Transverse colon (tissue), 4 donors: ENCODE data around the gene BLCAP. TPM values are rescaled to one million over a fixed set of nuclear protein-coding genes. Genes with fewer than 3 reads are reported as not detected.
"Not testable (repeated sequence)": the region's sequence is repeated elsewhere in the genome, so short reads cannot be mapped to it uniquely, and the experiment has no call there.

Experiments
- DNase-seq: peaks from one replicate; pipeline ENCODE4 v3.0.0-alpha.2; 2019
- H3K27ac ChIP-seq, 4 donors: fragments of 200-600 bp; sonication (generic); 2 replicates each; pipeline ENCODE4 v1.5.1; 2016 to 2018; ENCODE audit warnings: inconsistent platforms in 4 of 4
- H3K27me3 ChIP-seq: fragments of 200-600 bp; sonication (generic); 2 replicates; pipeline ENCODE4 v1.5.1; 2017; ENCODE audit warnings: inconsistent platforms
- H3K36me3 ChIP-seq, 4 donors: fragments of 200-600 bp; sonication (generic); 2 replicates each; pipeline ENCODE4 v1.5.1; 2017 to 2019; ENCODE audit warnings: inconsistent platforms in 4 of 4
- H3K4me1 ChIP-seq, 4 donors: fragments of 200-600 bp; sonication (generic); 2 replicates each; pipeline ENCODE4 v1.5.1; 2017 to 2020; ENCODE audit warnings: inconsistent platforms in 4 of 4
- H3K4me3 ChIP-seq, 4 donors: fragments of 200-600 bp; sonication (generic); 1 replicate in 1 of 4; 2 replicates in 3 of 4; pipeline versions ENCODE4 v1.5.1 to v1.6.1; 2017 to 2019; ENCODE audit warnings: inconsistent platforms in 4 of 4
- H3K9me3 ChIP-seq, 2 donors: fragments of 200-600 bp; sonication (generic); 2 replicates each; pipeline ENCODE4 v1.5.1; 2017 to 2019; ENCODE audit warnings: inconsistent platforms in 2 of 2
- CTCF ChIP-seq, 5 experiments: fragments of 200-600 bp in 3 of 5; fragments of 450-650 bp in 2 of 5; sonication (generic) in 3 of 5; IDR thresholded peaks; 1 replicate in 2 of 5; 2 replicates in 3 of 5; pipeline ENCODE4 v1.5.1; 2016 to 2017; ENCODE audit warnings: antibody characterized with exemption in 5 of 5, inconsistent platforms in 3 of 5, mild to moderate bottlenecking in 2 of 5, moderate library complexity in 1 of 5
- EP300 ChIP-seq: sonication (generic); formaldehyde crosslinking; IDR thresholded peaks from one replicate; pipeline ENCODE4 v1.6.1; 2017; ENCODE audit warnings: antibody characterized with exemption, low read depth
- POLR2A ChIP-seq: fragments of 450-650 bp; IDR thresholded peaks from one replicate; pipeline ENCODE4 v1.6.1; 2016; ENCODE audit warnings: antibody characterized with exemption, mild to moderate bottlenecking, moderate library complexity
- POLR2AphosphoS5 ChIP-seq, 3 donors: sonication (generic); formaldehyde crosslinking; IDR thresholded peaks; one replicate each; pipeline ENCODE4 v1.6.1; 2016; ENCODE audit warnings: antibody characterized with exemption in 3 of 3
- WGBS, 2 donors: methylation state at CpG; one replicate each; pipeline ENCODE4 v1.1.5; 2018; ENCODE audit warnings: low coverage in 1 of 2; 5-methylcytosine and 5-hydroxymethylcytosine counted together
- in situ Hi-C, 4 donors: fragments of 200-750 bp; cut with MboI; loops; one replicate each; pipeline versions ENCODE4 v1.15.0 to v1.15.1; 2017; ENCODE audit warnings: low sequenced_read_pairs in 3 of 4, low pct_ligation_motif_present in 1 of 4, low pct_unique_long_range_greater_than_20kb in 1 of 4
- intact Hi-C: fragments of 100-400 bp; cut with DNase I; formaldehyde crosslinking; loops from one replicate; pipeline ENCODE4 v1.15.1; 2023; ENCODE audit warnings: low total_unique reads
- total RNA-seq, 4 donors: library from RNA; depleted of rRNA; stranded (reverse); fragments of >200 nt; gene quantifications; one replicate each; pipeline ENCODE4 v1.1.0, GENCODE V29; 2016

BLCAP gene
- total RNA-seq, 4 donors from 2014 or later: 80.8 to 283 (median 117) TPM

GRCh38 chr20:37542281-37542680 is 14.6 kb upstream of the BLCAP start:
- H3K27ac ChIP-seq: peak overlapping the region in 1 of 4 donors; percentile 46
- WGBS, 2 donors: 42 to 48% methylated on average over 3 to 6 of the region's 6 CpGs
- H3K9me3 ChIP-seq: no peaks in the 10 kb centered on the region
- in situ Hi-C loops: loop anchor here in 1 of 4 donors (25.0 kb wide), 1 partner anchor 155 kb away; no protein-coding TSS in a partner anchor
- no peak overlapping the region for H3K4me3 ChIP-seq
- H3K27me3 ChIP-seq: no peaks in the 10 kb centered on the region
- no peak for DNase-seq
- H3K36me3 ChIP-seq: no peaks in the 10 kb centered on the region
- H3K4me1 ChIP-seq: peaks cover 0 to 36% (median 10%) of the 10 kb centered on the region in 4 donors
- intact Hi-C loops: no loop called here
- TF ChIP-seq EP300 (no peak), POLR2AphosphoS5 (IDR thresholded peaks at IDR 0.05) (no peak), CTCF (IDR thresholded peaks at IDR 0.05) (no peak), POLR2A (no peak)

GRCh38 chr20:37541326-37541725 is 13.7 kb upstream of the BLCAP start:
- peaks cover 0 to 39% (median 12%) of the 10 kb centered on the region in 4 donors for H3K4me1 ChIP-seq
- no peaks in the 10 kb centered on the region for H3K36me3 ChIP-seq
- H3K27me3 ChIP-seq: no peaks in the 10 kb centered on the region
- TF ChIP-seq POLR2AphosphoS5 (IDR thresholded peaks at IDR 0.05) (no peak), POLR2A (no peak), EP300 (no peak), CTCF (IDR thresholded peaks at IDR 0.05) (no peak)
- DNase-seq: no peak
- peak overlapping the region in 1 of 4 donors; percentile 46 for H3K27ac ChIP-seq
- in situ Hi-C loops: loop anchor here in 1 of 4 donors (25.0 kb wide), 1 partner anchor 154 kb away; no protein-coding TSS in a partner anchor
- intact Hi-C loops: no loop called here
- H3K4me3 ChIP-seq: no peak overlapping the region
- H3K9me3 ChIP-seq: no peaks in the 10 kb centered on the region
- 94% methylated on average over 5 of the region's 5 CpGs; no CpG with 5 or more reads in 1 of the 2 donors for WGBS, 2 donors

DNA sequence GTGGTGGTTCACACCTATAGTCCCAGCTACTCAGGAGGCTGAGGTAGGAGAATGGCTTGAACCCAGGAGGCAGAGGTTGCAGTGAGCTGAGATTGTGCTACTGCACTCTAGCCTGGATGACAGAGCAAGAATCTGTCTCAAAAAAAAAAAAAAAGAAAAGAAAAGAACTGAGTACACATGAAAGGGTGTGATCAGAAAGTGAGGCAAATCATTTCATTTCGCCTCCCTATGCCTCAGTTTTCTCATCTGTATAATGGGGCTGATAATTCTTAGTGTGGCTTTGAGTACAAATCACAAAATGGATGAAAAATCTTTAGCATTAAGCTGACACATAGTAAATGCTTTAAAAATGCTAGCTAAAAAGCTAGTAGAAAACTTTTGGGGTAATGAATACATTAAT is 13.2 kb upstream of the BLCAP start:
- Histone ChIP-seq H3K4me1 (peaks cover 0 to 44% (median 14%) of the 10 kb centered on the region in 4 donors), H3K27ac (peak overlapping the region in 1 of 4 donors; percentile 19)
- in situ Hi-C loops: loop anchor here in 1 of 4 donors (25.0 kb wide), 1 partner anchor 154 kb away; no protein-coding TSS in a partner anchor
- H3K9me3 ChIP-seq, intact Hi-C loops, H3K36me3 ChIP-seq, H3K4me3 ChIP-seq, H3K27me3 ChIP-seq, DNase-seq: not testable (repeated sequence)
- WGBS, 2 donors: 86 to 100% methylated on average over 1 of the region's 1 CpG

DNA sequence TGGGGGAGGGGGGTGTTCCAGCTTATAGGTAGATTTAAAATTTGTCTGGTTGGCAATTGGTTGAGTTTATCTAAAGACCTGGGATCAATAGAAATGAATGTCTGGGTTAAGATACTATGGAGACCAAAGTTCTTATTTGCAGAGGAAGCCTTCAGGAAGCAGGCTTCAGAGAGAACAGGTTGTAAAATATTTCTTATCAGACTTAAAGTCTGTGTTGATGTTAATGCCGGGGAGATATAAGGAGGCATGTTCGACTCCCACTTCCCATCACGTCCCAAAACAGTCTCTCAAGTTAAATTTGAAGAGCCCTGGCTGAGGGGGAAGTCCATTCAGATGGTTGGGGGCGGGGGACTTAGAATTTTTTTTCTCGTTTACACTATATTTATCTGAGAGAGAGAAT is 12.3 kb upstream of the BLCAP start:
- in situ Hi-C loops (loop anchor here in 1 of 4 donors (25.0 kb wide), 1 partner anchor 153 kb away; no protein-coding TSS in a partner anchor), intact Hi-C loops (no loop called here)
- no peak overlapping the region for H3K4me3 ChIP-seq

More for the DNA sequence above, 12.3 kb upstream of the BLCAP start:
- Histone ChIP-seq H3K9me3 (no peaks in the 10 kb centered on the region), H3K4me1 (peaks cover 0 to 52% (median 19%) of the 10 kb centered on the region in 4 donors), H3K36me3 (no peaks in the 10 kb centered on the region), H3K27me3 (no peaks in the 10 kb centered on the region), H3K27ac (peak overlapping the region in 2 of 4 donors; percentile 16 to 19)
- no peak for TF ChIP-seq EP300
- no peak for TF ChIP-seq POLR2A
- TF ChIP-seq CTCF (IDR thresholded peaks at IDR 0.05): no peak
- TF ChIP-seq POLR2AphosphoS5 (IDR thresholded peaks at IDR 0.05): no peak
- no peak for DNase-seq
- WGBS, 2 donors: 13 to 21% methylated on average over 2 to 5 of the region's 5 CpGs
